Measurements from ENCODE around the gene GJB2.

DNA sequence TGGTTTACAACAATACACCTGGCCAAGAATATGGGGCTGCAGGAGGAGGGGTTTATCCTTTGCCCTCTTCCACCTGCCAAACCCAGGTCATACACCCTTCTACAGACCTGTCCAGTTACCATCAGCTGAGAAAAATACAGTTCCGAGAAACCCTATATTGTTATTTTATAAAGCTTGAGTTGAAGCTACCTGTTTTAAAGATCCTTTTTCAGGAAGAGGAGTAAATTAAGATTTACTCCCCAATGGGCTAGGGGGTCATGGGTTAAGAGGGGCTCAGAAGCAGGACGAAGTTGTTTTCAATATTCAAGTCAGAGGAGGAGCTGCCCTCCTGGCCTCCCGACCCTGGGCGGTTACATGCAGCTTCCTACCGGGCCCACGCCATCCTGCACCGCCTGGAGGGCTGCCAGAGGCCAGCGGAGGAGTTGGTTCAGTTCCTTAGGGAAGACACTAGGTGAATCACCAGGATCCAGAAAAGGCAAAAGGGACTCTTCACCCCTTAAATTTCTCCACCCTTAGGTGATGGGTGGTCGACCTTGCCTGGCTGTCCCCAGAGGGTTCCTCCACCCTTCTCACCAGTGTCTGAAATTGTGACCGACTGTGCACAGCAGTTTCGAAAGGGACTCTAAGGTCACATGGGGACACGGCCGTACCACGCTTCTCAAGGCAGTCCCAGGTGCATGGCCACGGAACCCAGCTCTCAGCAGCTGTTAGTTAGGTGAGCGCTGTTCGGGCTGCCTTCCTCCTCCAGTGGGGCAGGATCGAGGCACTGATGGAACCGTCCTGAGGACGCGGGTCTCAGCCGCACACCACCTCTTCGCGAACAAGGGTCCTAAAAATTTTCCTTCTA is 1.2 kb downstream of the GJB2 start:
- TF ChIP-seq, protein P1, sequence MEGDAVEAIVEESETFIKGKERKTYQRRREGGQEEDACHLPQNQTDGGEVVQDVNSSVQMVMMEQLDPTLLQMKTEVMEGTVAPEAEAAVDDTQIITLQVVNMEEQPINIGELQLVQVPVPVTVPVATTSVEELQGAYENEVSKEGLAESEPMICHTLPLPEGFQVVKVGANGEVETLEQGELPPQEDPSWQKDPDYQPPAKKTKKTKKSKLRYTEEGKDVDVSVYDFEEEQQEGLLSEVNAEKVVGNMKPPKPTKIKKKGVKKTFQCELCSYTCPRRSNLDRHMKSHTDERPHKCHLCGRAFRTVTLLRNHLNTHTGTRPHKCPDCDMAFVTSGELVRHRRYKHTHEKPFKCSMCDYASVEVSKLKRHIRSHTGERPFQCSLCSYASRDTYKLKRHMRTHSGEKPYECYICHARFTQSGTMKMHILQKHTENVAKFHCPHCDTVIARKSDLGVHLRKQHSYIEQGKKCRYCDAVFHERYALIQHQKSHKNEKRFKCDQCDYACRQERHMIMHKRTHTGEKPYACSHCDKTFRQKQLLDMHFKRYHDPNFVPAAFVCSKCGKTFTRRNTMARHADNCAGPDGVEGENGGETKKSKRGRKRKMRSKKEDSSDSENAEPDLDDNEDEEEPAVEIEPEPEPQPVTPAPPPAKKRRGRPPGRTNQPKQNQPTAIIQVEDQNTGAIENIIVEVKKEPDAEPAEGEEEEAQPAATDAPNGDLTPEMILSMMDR (IDR thresholded peaks at IDR 0.05), result no peak
- TF ChIP-seq POLR2A (IDR thresholded peaks at IDR 0.05), result no peak
